Loucy (cell line): Measurements from ENCODE around the gene DUS3L.

Experiments
- H2AFZ ChIP-seq: fragments of 200-600 bp; sonication (generic); 2 replicates; pipeline ENCODE4 v1.6.0; 2016; ENCODE audit warnings: antibody characterized with exemption, mild to moderate bottlenecking, low read length, moderate library complexity
- H3F3A ChIP-seq: fragments of 200-600 bp; 2 replicates; pipeline ENCODE4 v1.6.0; 2016; ENCODE audit warnings: antibody characterized with exemption, low read depth, mild to moderate bottlenecking
- H3K27me3 ChIP-seq: fragments of 200-600 bp; sonication (generic); 2 replicates; pipeline ENCODE4 v1.6.1; 2014; ENCODE audit warnings: low read length, mild to moderate bottlenecking; ENCODE audit not compliant: insufficient read depth, poor library complexity, severe bottlenecking
- H3K36me3 ChIP-seq: fragments of 200-600 bp; sonication (generic); 2 replicates; pipeline ENCODE4 v1.6.1; 2016; ENCODE audit warnings: low read length; ENCODE audit not compliant: insufficient read depth
- H3K4me1 ChIP-seq: fragments of 200-600 bp; sonication (generic); 2 replicates; pipeline ENCODE4 v1.5.1; 2014; ENCODE audit warnings: low read length, mild to moderate bottlenecking; ENCODE audit not compliant: insufficient read depth, poor library complexity, severe bottlenecking
- H3K4me2 ChIP-seq: fragments of 200-600 bp; sonication (generic); 2 replicates; pipeline ENCODE4 v1.6.0; 2014; ENCODE audit warnings: antibody characterized with exemption, low read length, low read depth, mild to moderate bottlenecking; ENCODE audit not compliant: poor library complexity, severe bottlenecking
- H3K4me3 ChIP-seq: fragments of 200-600 bp; sonication (generic); 2 replicates; pipeline ENCODE4 v1.5.1; 2014; ENCODE audit warnings: low read length, mild to moderate bottlenecking, mixed read lengths; ENCODE audit not compliant: poor library complexity, severe bottlenecking
- H3K79me2 ChIP-seq: fragments of 200-600 bp; sonication (generic); 2 replicates; pipeline ENCODE4 v1.6.1; 2014; ENCODE audit warnings: low read length; ENCODE audit not compliant: insufficient read depth
- H3K9ac ChIP-seq: fragments of 200-600 bp; sonication (generic); 2 replicates; pipeline ENCODE4 v1.6.0; 2014; ENCODE audit warnings: mild to moderate bottlenecking, low read depth, low read length, moderate library complexity; ENCODE audit not compliant: poor library complexity, severe bottlenecking
- H3K9me2 ChIP-seq: fragments of 200-600 bp; sonication (generic); replicated peaks from 2 replicates; pipeline ENCODE4 v1.6.1; 2016; ENCODE audit warnings: low read depth, low read length, mixed read lengths
- H3K9me3 ChIP-seq: fragments of 200-600 bp; sonication (generic); 2 replicates; pipeline ENCODE4 v1.6.1; 2014; ENCODE audit warnings: mild to moderate bottlenecking, antibody characterized with exemption, low read length, low read depth; ENCODE audit not compliant: insufficient read depth
- H4K20me1 ChIP-seq: fragments of 200-600 bp; sonication (generic); 2 replicates; pipeline ENCODE4 v1.6.0; 2014; ENCODE audit warnings: antibody characterized with exemption, low read length, mild to moderate bottlenecking; ENCODE audit not compliant: insufficient read depth, poor library complexity, severe bottlenecking
- EZH2phosphoT487 ChIP-seq: fragments of 200-600 bp; IDR thresholded peaks from 2 replicates; pipeline ENCODE4 v1.6.1; 2018; ENCODE audit warnings: antibody characterized with exemption, mild to moderate bottlenecking, moderate library complexity, borderline replicate concordance
- TF ChIP-seq, protein P1 (sequence below): fragments of 200-600 bp; sonication (generic); conservative IDR thresholded peaks from 2 replicates; pipeline ENCODE4 v1.5.1; 2014; ENCODE audit warnings: mild to moderate bottlenecking, antibody characterized with exemption, low read length

The DUS3L gene

DNA sequence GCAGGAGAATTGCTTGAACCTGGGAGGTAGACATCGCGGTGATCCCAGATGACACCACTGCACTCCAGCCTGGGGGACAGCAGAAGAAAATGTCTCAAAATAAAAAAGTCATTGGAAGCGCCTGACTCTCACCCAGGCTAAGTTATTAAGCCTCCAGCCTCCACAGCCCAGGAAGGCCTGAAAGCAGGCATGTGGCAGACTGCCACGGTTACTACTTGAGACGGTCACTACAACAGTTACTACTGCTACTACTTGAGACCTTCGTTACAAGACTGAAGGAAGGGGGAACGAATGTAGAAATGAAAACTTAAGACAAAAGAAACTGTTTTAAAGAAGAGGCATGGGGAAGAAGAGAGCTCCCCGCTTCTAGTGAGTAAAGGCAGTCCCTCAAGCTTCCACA lies 16.0 kb downstream of the DUS3L start:
- no peaks in the 10 kb centered on the region for H4K20me1 ChIP-seq
- no peaks in the 10 kb centered on the region for H3K4me1 ChIP-seq
- no peak overlapping the region for H2AFZ ChIP-seq
- no peaks in the 10 kb centered on the region for H3K36me3 ChIP-seq
- no peak overlapping the region for H3K4me3 ChIP-seq
- H3F3A ChIP-seq = no peaks in the 10 kb centered on the region
- no peak overlapping the region for H3K9ac ChIP-seq
- TF ChIP-seq, protein P1, sequence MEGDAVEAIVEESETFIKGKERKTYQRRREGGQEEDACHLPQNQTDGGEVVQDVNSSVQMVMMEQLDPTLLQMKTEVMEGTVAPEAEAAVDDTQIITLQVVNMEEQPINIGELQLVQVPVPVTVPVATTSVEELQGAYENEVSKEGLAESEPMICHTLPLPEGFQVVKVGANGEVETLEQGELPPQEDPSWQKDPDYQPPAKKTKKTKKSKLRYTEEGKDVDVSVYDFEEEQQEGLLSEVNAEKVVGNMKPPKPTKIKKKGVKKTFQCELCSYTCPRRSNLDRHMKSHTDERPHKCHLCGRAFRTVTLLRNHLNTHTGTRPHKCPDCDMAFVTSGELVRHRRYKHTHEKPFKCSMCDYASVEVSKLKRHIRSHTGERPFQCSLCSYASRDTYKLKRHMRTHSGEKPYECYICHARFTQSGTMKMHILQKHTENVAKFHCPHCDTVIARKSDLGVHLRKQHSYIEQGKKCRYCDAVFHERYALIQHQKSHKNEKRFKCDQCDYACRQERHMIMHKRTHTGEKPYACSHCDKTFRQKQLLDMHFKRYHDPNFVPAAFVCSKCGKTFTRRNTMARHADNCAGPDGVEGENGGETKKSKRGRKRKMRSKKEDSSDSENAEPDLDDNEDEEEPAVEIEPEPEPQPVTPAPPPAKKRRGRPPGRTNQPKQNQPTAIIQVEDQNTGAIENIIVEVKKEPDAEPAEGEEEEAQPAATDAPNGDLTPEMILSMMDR = no peak
- TF ChIP-seq EZH2phosphoT487 = no peak
- no peaks in the 10 kb centered on the region for H3K27me3 ChIP-seq
- no peaks in the 10 kb centered on the region for H3K79me2 ChIP-seq
- H3K9me2 ChIP-seq = no peaks in the 10 kb centered on the region
- no peak overlapping the region for H3K4me2 ChIP-seq
- H3K9me3 ChIP-seq = no peaks in the 10 kb centered on the region

DNA sequence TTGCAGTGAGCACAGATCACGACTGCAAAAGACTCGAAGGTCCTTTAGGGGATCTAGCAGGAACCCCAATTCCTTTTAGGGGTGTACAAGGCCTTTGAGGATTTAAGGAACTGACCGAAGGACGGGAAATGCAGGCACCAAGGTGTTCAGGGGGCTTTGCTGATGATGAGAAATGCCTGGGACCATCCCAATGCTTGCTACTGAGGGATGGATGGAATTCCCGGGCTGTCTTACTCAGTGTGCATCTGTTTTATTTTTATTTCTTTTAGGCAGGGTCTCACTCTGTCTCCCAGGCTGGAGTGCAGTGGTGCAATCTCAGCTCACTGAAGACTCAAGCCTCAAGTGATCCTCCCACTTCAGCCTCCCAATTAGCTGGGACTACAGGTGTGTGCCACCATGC lies 17.7 kb downstream of the DUS3L start:
- no peaks in the 10 kb centered on the region for H3K4me1 ChIP-seq
- H3K9ac ChIP-seq = no peak overlapping the region
- TF ChIP-seq EZH2phosphoT487 = no peak
- TF ChIP-seq, protein P1 = no peak
- H3K9me3 ChIP-seq = no peaks in the 10 kb centered on the region
- no peak overlapping the region for H3K4me2 ChIP-seq
- no peaks in the 10 kb centered on the region for H3K27me3 ChIP-seq
- peak overlapping the region; percentile 43; the same call in 1 of the 2 replicates for H2AFZ ChIP-seq
- no peaks in the 10 kb centered on the region for H3K79me2 ChIP-seq
- H3F3A ChIP-seq = no peaks in the 10 kb centered on the region
- no peaks in the 10 kb centered on the region for H3K36me3 ChIP-seq
- no peaks in the 10 kb centered on the region for H3K9me2 ChIP-seq
- no peak overlapping the region for H3K4me3 ChIP-seq
- no peaks in the 10 kb centered on the region for H4K20me1 ChIP-seq

DNA sequence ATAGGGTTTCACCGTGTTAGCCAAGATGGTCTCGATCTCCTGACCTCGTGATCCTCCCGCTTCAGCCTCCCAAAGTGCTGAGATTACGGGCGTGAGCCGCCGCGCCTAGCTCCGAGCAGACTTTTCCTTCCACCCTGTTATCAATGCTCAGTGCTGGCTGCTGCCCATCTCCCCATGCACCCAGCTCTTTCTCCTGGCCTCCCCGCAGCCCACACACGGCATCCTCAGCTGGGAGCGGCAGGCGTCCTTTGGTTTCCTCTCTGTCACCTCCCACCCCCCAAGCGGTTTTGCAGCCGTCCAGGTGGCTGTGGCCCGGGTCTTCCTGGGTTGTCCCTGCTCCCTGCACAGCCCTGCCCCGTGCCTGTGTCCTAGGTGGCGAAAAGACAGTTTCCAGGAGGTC lies 18.5 kb downstream of the DUS3L start:
- Histone ChIP-seq H3K4me1 (no peaks in the 10 kb centered on the region), H2AFZ (no peak overlapping the region; the same call in 1 of the 2 replicates), H3K9me2 (no peaks in the 10 kb centered on the region), H3K4me3 (no peak overlapping the region), H3F3A (no peaks in the 10 kb centered on the region), H3K36me3 (no peaks in the 10 kb centered on the region), H3K9ac (no peak overlapping the region), H4K20me1 (no peaks in the 10 kb centered on the region), H3K9me3 (no peaks in the 10 kb centered on the region), H3K27me3 (no peaks in the 10 kb centered on the region), H3K4me2 (no peak overlapping the region), H3K79me2 (no peaks in the 10 kb centered on the region)
- no peak for TF ChIP-seq EZH2phosphoT487
- TF ChIP-seq, protein P1 = no peak
